ENCODE results near the gene CHN2.

CHN2 gene

DNA sequence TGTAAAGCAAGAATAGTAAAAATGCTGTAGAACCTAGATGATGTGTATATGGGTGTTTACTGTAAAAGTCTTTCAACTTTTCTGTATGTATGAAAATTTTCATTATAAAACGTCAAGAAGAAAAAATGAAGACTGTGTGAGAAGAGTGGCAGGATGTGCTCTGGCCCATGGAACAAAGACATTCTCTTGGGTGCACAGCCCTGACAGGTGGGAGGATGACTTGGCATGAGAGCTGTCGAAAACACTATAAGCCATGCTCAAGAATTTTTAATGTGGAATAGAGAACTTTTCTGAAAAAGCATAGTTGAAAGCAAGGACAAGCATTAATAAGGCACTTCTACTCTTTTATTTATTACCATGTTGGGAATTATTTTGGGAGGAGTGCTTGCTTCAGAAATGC is 185.0 kb downstream of the CHN2 start:
- H3K9ac ChIP-seq = no peak overlapping the region
- TF ChIP-seq, protein P1, sequence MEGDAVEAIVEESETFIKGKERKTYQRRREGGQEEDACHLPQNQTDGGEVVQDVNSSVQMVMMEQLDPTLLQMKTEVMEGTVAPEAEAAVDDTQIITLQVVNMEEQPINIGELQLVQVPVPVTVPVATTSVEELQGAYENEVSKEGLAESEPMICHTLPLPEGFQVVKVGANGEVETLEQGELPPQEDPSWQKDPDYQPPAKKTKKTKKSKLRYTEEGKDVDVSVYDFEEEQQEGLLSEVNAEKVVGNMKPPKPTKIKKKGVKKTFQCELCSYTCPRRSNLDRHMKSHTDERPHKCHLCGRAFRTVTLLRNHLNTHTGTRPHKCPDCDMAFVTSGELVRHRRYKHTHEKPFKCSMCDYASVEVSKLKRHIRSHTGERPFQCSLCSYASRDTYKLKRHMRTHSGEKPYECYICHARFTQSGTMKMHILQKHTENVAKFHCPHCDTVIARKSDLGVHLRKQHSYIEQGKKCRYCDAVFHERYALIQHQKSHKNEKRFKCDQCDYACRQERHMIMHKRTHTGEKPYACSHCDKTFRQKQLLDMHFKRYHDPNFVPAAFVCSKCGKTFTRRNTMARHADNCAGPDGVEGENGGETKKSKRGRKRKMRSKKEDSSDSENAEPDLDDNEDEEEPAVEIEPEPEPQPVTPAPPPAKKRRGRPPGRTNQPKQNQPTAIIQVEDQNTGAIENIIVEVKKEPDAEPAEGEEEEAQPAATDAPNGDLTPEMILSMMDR (IDR thresholded peaks at IDR 0.05) = no peak
- no peak overlapping the region for H3K27ac ChIP-seq
- no peaks in the 10 kb centered on the region for H3K27me3 ChIP-seq (ENCODE audit: control insufficient read depth, insufficient read depth, low read length)
- H2AFZ ChIP-seq = no peak overlapping the region
- no peaks in the 10 kb centered on the region for H3K36me3 ChIP-seq (ENCODE audit: control insufficient read depth, insufficient read depth, low read length)
- H3K9me3 ChIP-seq (ENCODE audit: control insufficient read depth, low read length) = no peaks in the 10 kb centered on the region
- no peaks in the 10 kb centered on the region for H3K4me1 ChIP-seq
- H3K4me3 ChIP-seq (ENCODE audit: low read depth, low read length) = no peak overlapping the region
- H3K4me2 ChIP-seq (ENCODE audit: low read length) = no peak overlapping the region
- H3K79me2 ChIP-seq = no peaks in the 10 kb centered on the region

DNA sequence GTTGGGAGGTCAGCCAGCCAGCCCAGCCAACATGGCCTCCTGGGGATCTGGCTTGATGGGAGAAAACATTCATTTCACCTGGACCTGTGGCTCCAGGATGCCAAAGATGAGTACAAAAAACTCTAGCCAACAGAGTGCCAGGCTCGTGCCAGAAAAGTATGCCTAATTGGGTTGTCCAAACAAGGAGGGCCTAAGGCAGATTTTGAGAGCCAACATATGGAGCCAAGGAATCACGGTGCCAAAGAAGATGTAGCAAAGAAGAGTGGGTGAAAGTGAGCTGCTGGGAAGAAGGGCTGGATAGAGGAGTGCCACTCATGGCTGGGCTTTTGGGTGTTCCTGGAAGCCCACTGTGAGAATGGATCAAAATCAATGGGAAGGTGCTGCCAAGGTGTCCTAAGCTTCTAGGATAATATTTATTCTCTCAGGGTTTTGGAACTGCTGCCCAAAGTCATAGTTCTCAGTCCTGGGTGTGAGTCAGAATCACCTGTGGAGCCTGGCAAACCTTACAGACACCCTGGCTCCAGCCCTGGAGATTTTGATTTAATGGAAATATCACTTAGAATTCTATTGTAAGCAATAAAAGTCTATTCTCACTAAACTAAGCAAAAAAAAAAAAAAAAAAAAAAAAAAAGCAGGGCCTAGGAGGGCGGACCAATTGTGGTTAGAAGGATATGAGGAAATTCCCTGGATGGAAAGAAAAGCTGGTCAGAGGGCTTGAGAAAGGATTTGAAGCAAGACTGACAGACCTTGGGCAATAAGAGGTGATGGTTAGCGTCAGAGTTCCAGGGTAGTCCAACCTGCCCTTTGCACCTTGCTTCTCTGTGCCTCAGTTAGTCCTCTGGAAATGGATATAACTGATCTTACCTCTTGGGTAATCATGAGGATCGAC is 186.9 kb downstream of the CHN2 start:
- Histone ChIP-seq H3K4me2 (ENCODE audit: low read length) (no peak overlapping the region), H3K27me3 (ENCODE audit: control insufficient read depth, insufficient read depth, low read length) (no peaks in the 10 kb centered on the region), H3K27ac (no peak overlapping the region), H3K9me3 (ENCODE audit: control insufficient read depth, low read length) (no peaks in the 10 kb centered on the region), H3K4me3 (ENCODE audit: low read depth, low read length) (no peak overlapping the region), H3K36me3 (ENCODE audit: control insufficient read depth, insufficient read depth, low read length) (no peaks in the 10 kb centered on the region), H3K9ac (no peak overlapping the region), H2AFZ (no peak overlapping the region), H3K4me1 (no peaks in the 10 kb centered on the region), H3K79me2 (no peaks in the 10 kb centered on the region)
- TF ChIP-seq, protein P1 (IDR thresholded peaks at IDR 0.05) = no peak

DNA sequence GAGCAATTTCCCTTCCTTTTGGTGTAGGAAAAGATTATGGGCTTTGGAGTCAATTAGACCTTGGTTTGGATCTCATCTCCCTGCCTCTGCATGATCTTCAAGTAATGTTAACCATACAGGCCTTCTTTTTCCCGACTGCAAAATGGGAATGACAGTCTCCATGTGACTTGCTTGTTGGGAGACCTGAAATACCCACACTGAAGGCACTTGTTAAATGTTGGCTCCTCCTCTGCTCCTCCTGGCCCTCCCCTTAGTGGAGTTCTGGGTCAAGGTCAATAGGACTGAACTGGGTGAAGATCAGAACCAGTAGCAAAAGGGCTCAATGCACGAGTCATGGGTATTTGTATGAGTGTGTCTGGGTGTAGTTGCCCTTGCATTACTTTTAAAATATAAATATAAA is 189.7 kb downstream of the CHN2 start:
- no peaks in the 10 kb centered on the region for H3K9me3 ChIP-seq (ENCODE audit: control insufficient read depth, low read length)
- H3K79me2 ChIP-seq = no peaks in the 10 kb centered on the region
- no peak overlapping the region for H3K4me3 ChIP-seq (ENCODE audit: low read depth, low read length)
- no peak overlapping the region for H3K27ac ChIP-seq
- H2AFZ ChIP-seq = no peak overlapping the region
- no peaks in the 10 kb centered on the region for H3K4me1 ChIP-seq
- H3K9ac ChIP-seq = no peak overlapping the region
- TF ChIP-seq, protein P1 (IDR thresholded peaks at IDR 0.05) = no peak
- H3K27me3 ChIP-seq (ENCODE audit: control insufficient read depth, insufficient read depth, low read length) = no peaks in the 10 kb centered on the region
- no peak overlapping the region for H3K4me2 ChIP-seq (ENCODE audit: low read length)
- H3K36me3 ChIP-seq (ENCODE audit: control insufficient read depth, insufficient read depth, low read length) = no peaks in the 10 kb centered on the region

DNA sequence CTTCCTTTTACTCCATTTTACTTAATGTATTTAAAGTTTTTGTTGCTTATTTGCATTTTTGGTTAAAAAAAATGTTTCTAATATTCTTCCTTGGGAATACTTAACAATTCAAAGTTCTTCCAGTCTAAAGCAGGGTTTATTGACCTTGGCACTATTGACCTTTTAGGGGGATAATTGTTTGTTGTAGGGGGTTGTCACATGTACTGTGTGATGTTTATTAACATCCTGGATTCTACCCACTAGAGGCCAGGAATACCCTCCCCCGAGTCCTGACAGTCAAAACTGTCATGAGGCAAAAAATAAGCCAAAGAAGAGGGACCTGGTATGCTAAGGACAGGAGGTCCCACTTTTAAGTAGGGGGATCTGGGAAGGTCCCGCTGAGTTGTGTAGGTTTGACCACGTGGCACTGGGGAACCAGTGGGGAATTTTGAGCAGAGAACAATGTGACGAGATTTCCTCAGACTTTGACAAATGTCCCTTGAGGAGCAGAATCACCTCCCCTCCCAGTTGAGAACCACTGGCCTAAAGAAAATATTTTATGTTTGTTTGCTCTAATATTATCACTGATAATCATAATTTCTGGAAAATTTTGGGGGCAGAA is 190.7 kb downstream of the CHN2 start:
- no peak overlapping the region for H3K4me3 ChIP-seq (ENCODE audit: low read depth, low read length)
- TF ChIP-seq, protein P1 (IDR thresholded peaks at IDR 0.05) = no peak
- H3K4me2 ChIP-seq (ENCODE audit: low read length) = no peak overlapping the region
- no peak overlapping the region for H3K9ac ChIP-seq
- H3K79me2 ChIP-seq = no peaks in the 10 kb centered on the region
- no peaks in the 10 kb centered on the region for H3K4me1 ChIP-seq
- H3K27me3 ChIP-seq (ENCODE audit: control insufficient read depth, insufficient read depth, low read length) = no peaks in the 10 kb centered on the region
- no peak overlapping the region for H3K27ac ChIP-seq
- H2AFZ ChIP-seq = no peak overlapping the region
- no peaks in the 10 kb centered on the region for H3K9me3 ChIP-seq (ENCODE audit: control insufficient read depth, low read length)
- no peaks in the 10 kb centered on the region for H3K36me3 ChIP-seq (ENCODE audit: control insufficient read depth, insufficient read depth, low read length)

Data from parathyroid adenoma (tissue), 2 donors.